Measurements from ENCODE around the gene FGD1.

DNA sequence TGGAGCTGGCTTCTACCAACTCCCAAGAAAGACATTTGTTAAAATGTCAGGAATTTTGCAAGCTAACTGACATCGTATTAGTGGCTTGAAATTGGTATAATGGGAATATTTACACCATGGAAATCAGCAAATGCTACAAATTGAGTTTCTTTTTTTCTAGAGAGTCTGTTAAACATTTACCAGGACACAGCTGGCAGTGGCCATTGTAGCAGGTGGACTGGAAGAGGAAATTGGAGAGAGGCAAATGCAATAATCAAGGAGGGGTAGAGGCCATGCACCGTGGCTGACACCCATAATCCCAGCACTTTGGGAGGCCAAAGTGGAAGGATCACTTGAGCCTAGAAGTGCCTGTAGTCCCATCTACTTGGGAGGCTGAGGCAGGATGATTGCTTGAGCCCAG lies 88.8 kb downstream of the FGD1 start:
- TF ChIP-seq POLR2A (IDR thresholded peaks at IDR 0.05): no peak
- TF ChIP-seq, protein P1, sequence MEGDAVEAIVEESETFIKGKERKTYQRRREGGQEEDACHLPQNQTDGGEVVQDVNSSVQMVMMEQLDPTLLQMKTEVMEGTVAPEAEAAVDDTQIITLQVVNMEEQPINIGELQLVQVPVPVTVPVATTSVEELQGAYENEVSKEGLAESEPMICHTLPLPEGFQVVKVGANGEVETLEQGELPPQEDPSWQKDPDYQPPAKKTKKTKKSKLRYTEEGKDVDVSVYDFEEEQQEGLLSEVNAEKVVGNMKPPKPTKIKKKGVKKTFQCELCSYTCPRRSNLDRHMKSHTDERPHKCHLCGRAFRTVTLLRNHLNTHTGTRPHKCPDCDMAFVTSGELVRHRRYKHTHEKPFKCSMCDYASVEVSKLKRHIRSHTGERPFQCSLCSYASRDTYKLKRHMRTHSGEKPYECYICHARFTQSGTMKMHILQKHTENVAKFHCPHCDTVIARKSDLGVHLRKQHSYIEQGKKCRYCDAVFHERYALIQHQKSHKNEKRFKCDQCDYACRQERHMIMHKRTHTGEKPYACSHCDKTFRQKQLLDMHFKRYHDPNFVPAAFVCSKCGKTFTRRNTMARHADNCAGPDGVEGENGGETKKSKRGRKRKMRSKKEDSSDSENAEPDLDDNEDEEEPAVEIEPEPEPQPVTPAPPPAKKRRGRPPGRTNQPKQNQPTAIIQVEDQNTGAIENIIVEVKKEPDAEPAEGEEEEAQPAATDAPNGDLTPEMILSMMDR (IDR thresholded peaks at IDR 0.05 in 4 of 5, conservative IDR thresholded peaks at IDR 0.05 in 1 of 5): no peak

All from gastrocnemius medialis (tissue), 4 donors.